Measurements from ENCODE around the gene CDH2. TPM values are rescaled to one million over a fixed set of nuclear protein-coding genes. Genes with fewer than 3 reads are reported as not detected.

Gene CDH2
- total RNA-seq, 5 donors from 2014 or later (not counting 1 experiment from before 2014, with no cell fraction given), result 0.16 to 0.76 (median 0.33) TPM; not detected in 1

DNA sequence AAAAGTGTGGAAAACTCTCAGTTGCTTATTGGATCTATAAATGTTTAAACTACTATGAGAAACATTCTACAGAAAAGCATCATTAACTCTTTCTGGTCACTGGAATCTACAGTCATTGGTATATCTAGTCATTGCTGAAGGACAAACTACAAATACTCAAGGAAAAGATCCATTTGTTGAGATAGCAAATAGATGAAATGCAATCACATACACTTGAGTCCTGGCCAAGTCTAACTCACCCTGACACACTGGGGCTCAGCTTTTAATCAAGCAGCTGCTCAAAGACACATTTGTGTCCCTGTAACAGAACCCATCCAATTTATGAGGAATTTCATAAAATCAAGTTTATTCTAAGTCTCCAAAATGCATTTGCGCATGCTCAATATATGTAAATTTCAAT, 68.7 kb downstream of the CDH2 start:
- ATAC-seq (replicated peaks in 1 of 4) (no peak), DNase-seq (no peak)
- Mint-ChIP-seq H3K9me3 (peaks cover 3 to 10% (median 8%) of the 10 kb centered on the region in 3 donors), H3K4me3 (no peak overlapping the region), H3K36me3 (no peaks in the 10 kb centered on the region), H3K27ac (no peak overlapping the region), H3K27me3 (no peaks in the 10 kb centered on the region), H3K4me1 (no peaks in the 10 kb centered on the region)
- Histone ChIP-seq H3K36me3 (ENCODE audit: control insufficient read depth in 2 of 2, extremely low read depth in 1 of 2, insufficient read depth in 1 of 2, low read length in 1 of 2) (no peaks in the 10 kb centered on the region), H3K9me3 (no peaks in the 10 kb centered on the region), H3K27ac (ENCODE audit: low read length) (no peak overlapping the region), H3K4me3 (ENCODE audit: control insufficient read depth in 1 of 2, extremely low read depth in 1 of 2, low read length in 1 of 2) (no peak overlapping the region), H3K27me3 (replicated peaks in 1 of 2; ENCODE audit: control insufficient read depth in 2 of 2, extremely low read depth in 1 of 2, insufficient read depth in 2 of 2, low read length in 1 of 2) (no peaks in the 10 kb centered on the region), H3K4me1 (ENCODE audit: control insufficient read depth in 1 of 2, extremely low read depth in 1 of 2, insufficient read depth in 2 of 2, low read length in 2 of 2) (no peaks in the 10 kb centered on the region)
- POLR2A ChIA-PET, result no interaction called here
- CTCF ChIA-PET, result no interaction called here
- no CpG with 5 or more reads among the region's 1 CpG for WGBS (ENCODE audit: insufficient coverage)

DNA sequence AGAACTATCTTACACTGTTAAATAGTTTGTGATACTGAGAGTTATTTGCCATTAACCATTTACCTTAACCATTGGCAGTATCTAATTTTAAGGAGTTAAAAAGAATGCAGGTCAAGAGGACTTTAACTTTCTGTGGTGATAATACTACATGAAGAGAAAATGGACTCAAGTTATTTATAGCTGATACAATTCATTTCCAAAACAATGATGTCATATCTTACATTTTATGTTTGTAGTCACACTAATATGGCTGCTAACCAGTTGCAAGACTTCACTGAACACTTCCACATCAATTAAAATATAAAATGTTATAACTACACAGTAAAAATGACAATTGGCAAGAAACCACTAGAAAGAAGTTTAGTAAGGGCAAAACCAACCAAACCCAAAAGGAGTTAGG, 77.7 kb downstream of the CDH2 start:
- Histone ChIP-seq H3K9me3 (no peaks in the 10 kb centered on the region), H3K4me3 (ENCODE audit: control insufficient read depth in 1 of 2, extremely low read depth in 1 of 2, low read length in 1 of 2) (no peak overlapping the region), H3K27ac (ENCODE audit: low read length) (no peak overlapping the region), H3K27me3 (replicated peaks in 1 of 2; ENCODE audit: control insufficient read depth in 2 of 2, extremely low read depth in 1 of 2, insufficient read depth in 2 of 2, low read length in 1 of 2) (no peaks in the 10 kb centered on the region), H3K36me3 (ENCODE audit: control insufficient read depth in 2 of 2, extremely low read depth in 1 of 2, insufficient read depth in 1 of 2, low read length in 1 of 2) (no peaks in the 10 kb centered on the region), H3K4me1 (ENCODE audit: control insufficient read depth in 1 of 2, extremely low read depth in 1 of 2, insufficient read depth in 2 of 2, low read length in 2 of 2) (no peaks in the 10 kb centered on the region)
- ATAC-seq (replicated peaks in 1 of 4) (no peak), DNase-seq (no peak)
- Mint-ChIP-seq H3K36me3 (no peaks in the 10 kb centered on the region), H3K27me3 (no peaks in the 10 kb centered on the region), H3K27ac (no peak overlapping the region), H3K9me3 (peaks cover 0 to 9% (median 4%) of the 10 kb centered on the region in 3 donors), H3K4me3 (no peak overlapping the region), H3K4me1 (no peaks in the 10 kb centered on the region)
- POLR2A ChIA-PET, result no interaction called here
- CTCF ChIA-PET, result no interaction called here

DNA sequence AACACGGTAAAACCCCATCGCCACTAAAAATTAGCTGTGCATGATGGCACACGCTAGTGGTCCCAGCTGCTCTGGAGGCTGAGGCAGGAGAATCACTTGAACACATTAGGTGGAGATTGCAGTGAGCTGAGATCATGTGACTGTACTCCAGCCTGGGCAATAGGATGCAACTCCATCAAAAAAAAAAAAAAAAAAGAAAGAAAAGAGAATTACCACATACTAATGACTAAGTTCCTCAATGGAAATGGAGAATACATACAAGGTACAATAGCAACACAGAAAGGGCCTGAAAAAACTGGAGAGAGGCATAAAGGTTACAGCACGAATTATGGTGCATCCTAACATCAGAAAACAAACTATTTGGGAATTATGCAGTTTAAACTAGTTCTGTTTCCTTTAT, 81.3 kb downstream of the CDH2 start:
- Mint-ChIP-seq H3K27ac (no peak overlapping the region), H3K36me3 (no peaks in the 10 kb centered on the region), H3K4me1 (no peaks in the 10 kb centered on the region), H3K27me3 (no peaks in the 10 kb centered on the region), H3K9me3 (peaks cover 3 to 9% (median 4%) of the 10 kb centered on the region in 3 donors), H3K4me3 (no peak overlapping the region)
- no peak overlapping the region for H3K27ac ChIP-seq (ENCODE audit: low read length)
- no peaks in the 10 kb centered on the region for H3K9me3 ChIP-seq
- ATAC-seq (replicated peaks in 1 of 4) (no peak), DNase-seq (no peak)
- WGBS (ENCODE audit: insufficient coverage), result 90% methylated on average over 2 of the region's 4 CpGs
- H3K4me1 ChIP-seq (ENCODE audit: control insufficient read depth in 1 of 2, extremely low read depth in 1 of 2, insufficient read depth in 2 of 2, low read length in 2 of 2), result no peaks in the 10 kb centered on the region
- POLR2A ChIA-PET, result no interaction called here
- no peak overlapping the region for H3K4me3 ChIP-seq (ENCODE audit: control insufficient read depth in 1 of 2, extremely low read depth in 1 of 2, low read length in 1 of 2)
- CTCF ChIA-PET, result no interaction called here
- no peaks in the 10 kb centered on the region for H3K36me3 ChIP-seq (ENCODE audit: control insufficient read depth in 2 of 2, extremely low read depth in 1 of 2, insufficient read depth in 1 of 2, low read length in 1 of 2)
- no peaks in the 10 kb centered on the region for H3K27me3 ChIP-seq (replicated peaks in 1 of 2; ENCODE audit: control insufficient read depth in 2 of 2, extremely low read depth in 1 of 2, insufficient read depth in 2 of 2, low read length in 1 of 2)

DNA sequence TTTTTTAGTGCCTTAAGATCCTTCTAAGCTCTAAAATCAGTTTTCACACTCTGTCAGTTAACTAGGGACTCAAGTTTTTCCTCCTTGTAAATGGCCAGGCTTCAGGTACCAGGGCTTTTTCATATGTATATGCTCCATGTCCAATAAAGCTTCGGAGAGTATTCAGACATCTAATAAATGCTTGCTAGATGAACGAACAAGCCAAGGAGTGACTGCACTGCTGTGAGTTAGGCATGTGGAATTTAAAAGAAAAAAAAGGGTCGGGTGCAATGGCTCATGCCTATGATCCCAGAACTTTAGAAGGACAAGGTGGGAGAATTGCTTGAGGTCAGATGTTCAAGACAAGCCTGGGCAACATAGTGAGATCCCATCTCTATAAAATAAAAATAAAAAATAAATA, 81.9 kb downstream of the CDH2 start:
- H3K4me3 Mint-ChIP-seq, result no peak overlapping the region
- H3K4me1 Mint-ChIP-seq, result no peaks in the 10 kb centered on the region
- Histone ChIP-seq H3K4me3 (ENCODE audit: control insufficient read depth in 1 of 2, extremely low read depth in 1 of 2, low read length in 1 of 2) (no peak overlapping the region), H3K27ac (ENCODE audit: low read length) (no peak overlapping the region), H3K27me3 (replicated peaks in 1 of 2; ENCODE audit: control insufficient read depth in 2 of 2, extremely low read depth in 1 of 2, insufficient read depth in 2 of 2, low read length in 1 of 2) (no peaks in the 10 kb centered on the region), H3K4me1 (ENCODE audit: control insufficient read depth in 1 of 2, extremely low read depth in 1 of 2, insufficient read depth in 2 of 2, low read length in 2 of 2) (no peaks in the 10 kb centered on the region), H3K9me3 (no peaks in the 10 kb centered on the region), H3K36me3 (ENCODE audit: control insufficient read depth in 2 of 2, extremely low read depth in 1 of 2, insufficient read depth in 1 of 2, low read length in 1 of 2) (no peaks in the 10 kb centered on the region)
- H3K27ac Mint-ChIP-seq, result no peak overlapping the region
- H3K36me3 Mint-ChIP-seq, result no peaks in the 10 kb centered on the region
- ChIA-PET POLR2A (interaction anchor here in 1 of 2 donors (0.6 kb wide), 1 partner anchor 17 kb away, joined by 5 read pairs; no protein-coding TSS in a partner anchor), CTCF (no interaction called here)
- WGBS (ENCODE audit: insufficient coverage), result no CpG with 5 or more reads among the region's 3 CpGs
- no peak for ATAC-seq (replicated peaks in 1 of 4)
- H3K9me3 Mint-ChIP-seq, result peaks cover 3 to 9% (median 7%) of the 10 kb centered on the region in 3 donors
- no peaks in the 10 kb centered on the region for H3K27me3 Mint-ChIP-seq
- no peak for DNase-seq

DNA sequence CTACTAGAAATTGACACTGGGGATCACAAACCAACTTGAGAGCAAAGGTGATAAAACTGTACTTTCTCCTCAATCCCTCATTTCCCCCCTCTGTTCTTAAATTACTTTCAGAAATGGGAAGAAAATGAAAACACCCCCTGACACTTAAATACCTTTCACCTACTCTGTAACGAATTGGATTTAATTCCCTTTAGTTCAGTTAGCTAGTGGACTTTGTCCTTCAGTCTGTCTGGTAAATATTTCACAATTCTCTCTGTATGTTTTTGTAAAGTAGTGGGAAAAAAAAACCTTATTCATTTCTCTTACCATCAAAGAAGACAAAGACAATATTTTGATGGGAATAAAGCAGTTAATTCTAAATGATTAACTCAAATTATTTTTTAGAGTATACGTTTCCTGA, 85.7 kb downstream of the CDH2 start:
- Histone ChIP-seq H3K36me3 (ENCODE audit: control insufficient read depth in 2 of 2, extremely low read depth in 1 of 2, insufficient read depth in 1 of 2, low read length in 1 of 2) (no peaks in the 10 kb centered on the region), H3K27me3 (replicated peaks in 1 of 2; ENCODE audit: control insufficient read depth in 2 of 2, extremely low read depth in 1 of 2, insufficient read depth in 2 of 2, low read length in 1 of 2) (no peaks in the 10 kb centered on the region), H3K27ac (ENCODE audit: low read length) (no peak overlapping the region), H3K4me1 (ENCODE audit: control insufficient read depth in 1 of 2, extremely low read depth in 1 of 2, insufficient read depth in 2 of 2, low read length in 2 of 2) (no peaks in the 10 kb centered on the region), H3K9me3 (no peaks in the 10 kb centered on the region), H3K4me3 (ENCODE audit: control insufficient read depth in 1 of 2, extremely low read depth in 1 of 2, low read length in 1 of 2) (no peak overlapping the region)
- ATAC-seq (replicated peaks in 1 of 4) (no peak), DNase-seq (no peak)
- POLR2A ChIA-PET, result no interaction called here
- Mint-ChIP-seq H3K9me3 (peaks cover 3 to 14% (median 3%) of the 10 kb centered on the region in 3 donors), H3K36me3 (no peaks in the 10 kb centered on the region), H3K27me3 (no peaks in the 10 kb centered on the region), H3K27ac (no peak overlapping the region), H3K4me3 (no peak overlapping the region), H3K4me1 (no peaks in the 10 kb centered on the region)
- CTCF ChIA-PET, result no interaction called here
- WGBS (ENCODE audit: insufficient coverage), result no CpG with 5 or more reads among the region's 2 CpGs

DNA sequence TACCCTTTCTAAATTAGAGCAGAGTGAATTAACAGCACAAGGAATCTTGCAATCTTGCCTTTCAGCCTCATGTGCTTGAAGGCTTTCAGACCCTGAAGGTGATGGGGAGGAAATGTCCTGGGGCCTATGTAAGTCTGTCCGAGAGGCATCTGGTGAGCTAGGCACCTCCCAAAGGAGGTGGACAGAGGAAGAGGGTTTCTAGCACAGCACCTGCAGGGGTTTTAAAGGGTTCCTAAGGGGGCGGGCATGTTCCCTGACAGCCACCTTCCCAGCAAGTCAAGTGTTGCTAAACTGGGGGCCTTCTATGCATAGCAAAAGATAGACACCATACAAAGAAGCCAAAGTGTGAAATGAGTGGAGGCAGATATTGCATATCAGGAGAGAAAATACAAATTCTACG, 88.5 kb downstream of the CDH2 start:
- Mint-ChIP-seq H3K9me3 (peaks cover 7 to 16% (median 10%) of the 10 kb centered on the region in 3 donors), H3K27me3 (no peaks in the 10 kb centered on the region), H3K4me3 (no peak overlapping the region), H3K27ac (no peak overlapping the region), H3K4me1 (no peaks in the 10 kb centered on the region), H3K36me3 (no peaks in the 10 kb centered on the region)
- Histone ChIP-seq H3K27ac (ENCODE audit: low read length) (no peak overlapping the region), H3K36me3 (ENCODE audit: control insufficient read depth in 2 of 2, extremely low read depth in 1 of 2, insufficient read depth in 1 of 2, low read length in 1 of 2) (no peaks in the 10 kb centered on the region), H3K27me3 (replicated peaks in 1 of 2; ENCODE audit: control insufficient read depth in 2 of 2, extremely low read depth in 1 of 2, insufficient read depth in 2 of 2, low read length in 1 of 2) (no peaks in the 10 kb centered on the region), H3K4me1 (ENCODE audit: control insufficient read depth in 1 of 2, extremely low read depth in 1 of 2, insufficient read depth in 2 of 2, low read length in 2 of 2) (no peaks in the 10 kb centered on the region), H3K9me3 (no peaks in the 10 kb centered on the region), H3K4me3 (ENCODE audit: control insufficient read depth in 1 of 2, extremely low read depth in 1 of 2, low read length in 1 of 2) (no peak overlapping the region)
- ChIA-PET POLR2A (no interaction called here), CTCF (no interaction called here)
- DNase-seq (no peak), ATAC-seq (replicated peaks in 1 of 4) (no peak)
- WGBS (ENCODE audit: insufficient coverage), result 80% methylated on average over 1 of the region's 3 CpGs

Measured in T-cell (primary cell).